Activated CD8-positive, alpha-beta memory T cell treated with anti-CD3 and anti-CD28 coated beads for 4 hours (primary cell): ENCODE results near the gene SMIM41.

Experiments used
- DNase-seq, 2 donors: peaks; one replicate each; pipeline ENCODE4 v3.0.0-alpha.2; 2020; ENCODE audit warnings: low read depth in 2 of 2

The SMIM41 gene

GRCh38 chr12:52079576-52080402 is at the start of gene SMIM41:
TSS of gene SMIM41 (plus strand) at chr12:52079704. CDS start at chr12:52079780, 76 bp downstream.
- DNase-seq = no peak

DNA sequence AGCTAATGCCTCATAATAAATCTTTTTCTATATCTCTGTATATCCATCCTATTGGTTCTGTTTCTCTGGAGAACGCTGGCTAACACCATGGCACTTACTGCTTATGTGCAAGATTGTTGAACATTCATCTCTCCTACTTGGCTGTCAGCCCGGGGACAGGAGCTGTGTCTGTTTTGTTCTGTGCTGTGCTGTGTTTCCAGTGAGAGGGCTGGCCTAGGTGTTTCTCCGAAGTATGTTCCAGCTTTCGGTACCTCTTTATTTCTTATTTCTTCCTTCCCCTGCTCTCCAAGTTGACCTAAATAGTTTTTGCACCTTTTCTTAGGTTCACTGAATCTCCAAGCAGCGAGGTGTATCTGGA is 47.1 kb upstream of the SMIM41 start:
- no peak for DNase-seq

DNA sequence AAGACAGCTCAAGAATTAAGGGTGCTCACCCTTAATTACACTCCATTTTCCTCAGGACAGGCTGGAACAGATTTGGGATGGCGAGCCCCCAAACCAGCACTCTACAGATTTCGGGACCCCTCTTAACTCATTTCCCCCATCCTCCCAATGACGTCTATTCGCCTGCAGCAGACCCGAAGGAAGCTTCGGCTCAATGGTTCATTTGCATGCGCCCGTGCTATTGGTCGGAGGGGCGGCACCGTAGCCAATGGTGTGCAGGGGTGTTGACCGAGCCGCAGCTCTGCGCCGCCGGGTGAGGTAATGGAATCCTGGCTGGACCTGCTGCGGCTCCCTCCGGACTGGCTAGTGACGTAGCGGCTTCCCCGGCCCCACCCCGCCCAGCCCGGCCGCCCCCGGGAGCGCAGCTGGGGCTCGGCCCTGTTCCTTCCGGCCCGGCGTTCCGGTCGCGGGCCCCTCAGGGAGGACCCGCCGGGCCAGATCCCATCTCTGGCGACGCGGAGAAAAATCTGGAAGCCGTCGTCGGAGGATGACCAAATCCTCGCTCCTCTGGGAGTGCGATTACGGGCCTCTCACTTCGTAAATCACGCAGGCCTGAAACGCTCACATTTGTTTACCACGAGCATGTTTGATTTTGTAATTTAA is 46.6 kb upstream of the SMIM41 start:
- peak; percentile 76 to 80 for DNase-seq

GRCh38 chr12:52033446-52034140 is 45.9 kb upstream of the SMIM41 start:
- DNase-seq = no peak

DNA sequence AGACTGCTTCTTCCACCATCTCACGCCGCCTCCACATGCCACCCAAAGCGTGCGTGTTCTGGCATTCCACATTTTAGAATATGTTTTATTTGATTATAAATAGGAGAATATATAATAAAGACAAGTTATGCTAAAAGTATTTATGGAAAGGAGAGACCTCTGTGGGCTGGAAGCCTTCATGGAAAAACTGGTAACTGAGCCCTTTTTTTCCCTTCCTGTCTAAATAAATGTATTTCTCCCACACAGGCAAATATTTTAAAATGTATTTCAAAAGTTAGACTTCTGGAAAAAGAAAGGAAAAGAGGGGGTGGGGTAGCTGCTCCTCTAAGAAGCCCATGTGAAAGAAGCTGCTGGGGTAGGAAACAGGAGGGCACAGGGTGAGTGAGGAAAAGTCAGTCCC is 44.3 kb upstream of the SMIM41 start:
- no peak for DNase-seq

- DNase-seq = no peak
Measured at GRCh38 chr12:52035926-52036325, 43.6 kb upstream of the SMIM41 start.

DNA sequence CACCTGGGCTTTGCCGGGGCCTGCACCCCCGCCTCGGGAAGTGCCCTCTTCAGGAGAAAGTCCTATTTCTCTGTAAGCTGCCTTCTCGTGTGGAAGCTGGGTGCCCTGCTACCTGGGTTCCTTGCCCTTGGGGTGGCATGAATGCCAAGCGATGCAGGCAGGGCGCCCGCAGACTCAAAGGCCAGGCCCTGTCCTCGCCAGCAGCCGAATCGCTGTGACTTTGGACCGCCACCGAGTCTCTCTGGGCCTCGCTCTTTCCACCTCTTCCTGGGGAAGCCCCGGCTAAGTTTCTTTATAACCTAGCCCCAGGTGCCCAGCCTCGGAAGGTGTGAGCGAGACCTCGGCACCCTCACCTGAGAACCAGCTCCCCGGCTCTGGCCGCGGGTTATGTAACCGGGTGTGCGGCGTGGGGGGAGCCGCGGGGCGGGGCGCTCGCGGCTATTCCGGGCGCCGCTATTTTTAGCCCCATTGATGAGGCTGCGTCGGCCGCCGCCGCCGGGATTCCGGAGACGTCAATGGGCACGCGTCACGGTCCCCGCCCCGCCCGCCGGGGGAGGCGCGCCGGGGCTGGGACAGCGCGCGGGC is 42.8 kb upstream of the SMIM41 start:
- DNase-seq = peak; percentile 78 to 82

GRCh38 chr12:52037248-52037861 is 42.1 kb upstream of the SMIM41 start:
- no peak for DNase-seq

GRCh38 chr12:52038447-52038846 is 41.1 kb upstream of the SMIM41 start:
- no peak for DNase-seq

DNA sequence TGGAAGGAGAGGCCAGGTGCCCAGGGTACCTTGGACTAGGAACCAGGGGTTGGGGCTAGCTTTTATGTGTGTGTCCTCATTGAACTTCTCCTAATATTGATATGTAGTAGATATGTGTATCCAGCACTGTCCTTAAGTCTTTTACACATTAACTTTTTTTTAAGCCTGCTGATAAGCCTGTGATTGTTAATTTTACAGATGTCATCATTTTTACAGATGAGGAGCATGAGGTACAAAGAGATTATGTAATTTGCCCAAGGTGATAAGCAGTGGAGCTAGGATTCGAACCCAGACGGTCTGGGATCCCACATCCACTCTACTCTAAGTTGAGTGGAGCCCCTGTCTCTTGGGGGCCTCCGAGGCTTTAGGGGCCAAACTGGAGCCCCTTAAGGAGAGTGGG is 38.5 kb upstream of the SMIM41 start:
- no peak for DNase-seq

DNA sequence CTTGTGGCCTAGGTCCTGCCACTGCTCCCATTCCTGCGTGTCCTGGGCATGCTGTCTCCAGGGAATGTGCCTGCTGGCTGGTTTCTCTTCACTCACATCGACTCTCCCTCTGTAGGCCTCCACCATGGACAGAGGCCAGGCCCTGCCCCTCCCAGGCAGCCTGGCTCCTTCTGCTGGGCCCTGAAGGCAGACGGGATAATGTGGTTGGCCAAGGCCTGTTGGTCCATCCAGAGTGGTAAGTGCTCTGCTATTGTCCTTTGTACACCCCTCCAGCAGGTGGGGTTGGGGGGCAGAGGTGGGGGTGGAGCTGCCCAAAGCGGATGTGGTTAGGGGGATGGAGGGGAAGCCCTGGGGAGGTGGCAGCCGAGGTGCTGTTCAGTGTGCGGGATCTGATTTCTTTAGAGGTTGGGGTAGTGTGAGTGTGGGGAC is 37.8 kb upstream of the SMIM41 start:
- DNase-seq = no peak

DNA sequence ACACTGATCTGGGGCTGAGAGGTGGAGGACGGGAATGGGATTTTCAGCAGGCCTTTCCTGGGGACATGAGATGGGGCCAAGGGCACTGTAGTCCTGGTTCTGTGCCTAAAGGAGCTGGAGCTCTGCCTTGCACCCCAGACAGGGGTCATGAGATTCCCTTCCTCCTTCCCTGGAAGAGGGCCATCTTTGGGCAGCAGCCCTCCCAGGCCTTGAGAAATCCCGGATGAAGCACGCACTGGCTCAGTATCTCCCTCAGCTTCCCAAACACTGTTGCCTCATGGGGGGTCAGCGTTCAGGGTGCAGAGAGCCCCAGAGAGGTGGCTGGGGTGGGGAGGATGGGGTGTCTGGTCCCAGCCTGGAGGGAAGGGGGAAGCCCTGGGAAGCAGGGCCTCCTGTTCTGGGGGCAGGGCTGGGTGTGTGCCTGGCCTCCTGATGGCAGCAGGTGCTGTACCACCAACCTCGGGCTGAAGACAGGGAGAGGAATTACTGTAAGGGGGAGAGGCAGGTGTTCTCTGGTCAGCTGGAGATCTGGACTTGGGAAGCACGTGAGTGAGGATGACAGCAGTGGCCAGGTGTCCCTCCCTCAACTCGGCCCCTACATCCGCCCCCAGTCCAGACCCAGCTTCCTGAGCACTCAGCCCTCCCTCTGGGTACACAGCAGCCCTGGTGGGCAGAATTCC is 36.7 kb upstream of the SMIM41 start:
- no peak for DNase-seq

DNA sequence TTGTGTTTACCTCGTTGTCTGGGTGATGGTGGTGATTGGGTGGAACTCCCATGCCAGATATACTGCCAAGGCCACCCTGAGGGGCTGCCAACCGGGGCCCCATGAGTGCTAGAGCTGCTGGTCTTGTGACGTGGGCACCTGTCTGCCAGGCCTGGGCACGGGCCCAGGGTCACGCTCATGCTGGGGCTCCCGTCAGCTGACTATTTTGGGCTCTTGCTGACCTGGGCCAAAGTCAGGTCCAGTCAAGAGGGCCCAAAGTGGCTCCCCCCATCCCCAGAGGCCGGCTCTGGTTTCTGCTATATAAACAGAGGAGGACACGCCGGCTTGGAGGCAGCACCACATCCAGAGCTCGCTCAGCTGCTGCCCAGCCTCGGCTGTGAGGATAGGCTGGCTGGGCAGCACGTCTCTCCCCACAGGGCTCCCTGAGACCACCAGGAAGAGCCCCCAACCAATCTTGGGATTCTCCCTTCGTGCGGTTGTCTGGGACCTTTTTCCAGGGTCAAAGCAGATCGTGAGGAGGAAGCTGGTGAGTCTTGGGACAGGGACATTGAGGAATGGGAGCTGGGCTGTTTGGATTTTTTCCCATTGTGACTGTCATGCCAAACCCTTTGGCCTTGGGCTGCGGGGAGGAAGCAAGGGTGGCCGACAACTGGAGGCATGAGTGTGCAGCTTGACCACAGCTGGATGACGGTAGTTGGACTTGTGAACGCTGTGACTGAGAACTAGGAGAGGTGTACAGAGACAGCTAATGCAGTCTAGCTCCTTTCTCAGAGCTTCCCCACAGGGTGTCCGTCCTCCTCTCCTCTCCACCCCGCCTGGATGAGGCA is 35.9 kb upstream of the SMIM41 start:
- no peak for DNase-seq

DNA sequence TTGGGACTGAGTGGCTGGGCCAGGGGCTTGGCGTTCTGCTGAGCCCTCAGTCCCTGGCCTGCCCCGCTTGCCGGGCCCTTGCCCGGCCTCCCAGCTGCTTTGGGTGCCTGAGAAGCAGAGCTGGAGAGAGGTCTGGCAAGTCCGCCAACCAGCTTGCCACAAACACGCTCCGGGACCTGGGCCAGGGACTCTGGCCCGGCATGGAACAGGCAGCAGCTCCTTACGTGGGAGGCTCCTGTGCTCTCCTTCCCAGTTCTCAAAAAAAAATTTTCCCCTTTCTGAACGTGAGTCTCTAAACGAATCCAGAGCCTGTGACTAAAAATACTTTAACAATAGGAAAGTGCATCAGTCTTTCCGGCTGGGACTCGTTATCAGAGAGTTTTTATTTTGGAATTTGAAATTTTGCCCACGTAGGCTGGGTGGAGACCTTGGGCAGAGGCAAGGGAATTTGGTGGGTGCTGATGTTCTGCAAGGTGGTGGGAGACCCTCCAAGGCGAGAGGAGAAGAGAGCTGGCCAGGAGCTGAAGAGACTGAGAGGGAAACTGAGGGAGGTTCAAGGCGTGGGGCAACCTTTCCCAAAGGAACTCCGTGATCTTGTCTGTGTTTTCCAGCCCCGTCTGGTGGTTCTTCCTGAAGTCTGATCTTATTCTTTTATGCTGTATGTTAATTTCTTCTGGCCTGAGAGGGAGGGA is 35.1 kb upstream of the SMIM41 start:
- no peak for DNase-seq

DNA sequence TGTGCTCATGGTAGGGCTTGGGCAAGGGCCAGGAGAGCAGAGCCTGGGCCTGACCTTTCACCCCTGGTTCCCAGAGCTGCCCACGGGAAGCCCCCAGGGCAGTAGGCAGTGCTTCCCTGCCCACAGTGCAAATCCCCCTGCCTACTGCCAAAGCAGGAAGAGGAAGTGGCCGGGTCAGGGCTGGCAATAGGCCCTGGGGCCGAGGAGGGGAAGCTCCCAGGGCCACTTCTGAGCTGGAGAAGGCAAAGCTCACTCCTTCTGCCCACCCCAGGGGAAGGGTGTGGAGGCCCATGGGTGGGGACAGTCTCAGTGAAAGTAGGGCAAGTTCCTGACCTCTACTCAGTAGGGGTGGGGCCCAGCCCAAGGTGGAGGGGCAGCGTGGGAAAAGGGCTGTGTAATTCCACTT is 33.7 kb upstream of the SMIM41 start:
- no peak for DNase-seq

- no peak for DNase-seq
Measured at GRCh38 chr12:52046859-52047258, 32.6 kb upstream of the SMIM41 start.

DNA sequence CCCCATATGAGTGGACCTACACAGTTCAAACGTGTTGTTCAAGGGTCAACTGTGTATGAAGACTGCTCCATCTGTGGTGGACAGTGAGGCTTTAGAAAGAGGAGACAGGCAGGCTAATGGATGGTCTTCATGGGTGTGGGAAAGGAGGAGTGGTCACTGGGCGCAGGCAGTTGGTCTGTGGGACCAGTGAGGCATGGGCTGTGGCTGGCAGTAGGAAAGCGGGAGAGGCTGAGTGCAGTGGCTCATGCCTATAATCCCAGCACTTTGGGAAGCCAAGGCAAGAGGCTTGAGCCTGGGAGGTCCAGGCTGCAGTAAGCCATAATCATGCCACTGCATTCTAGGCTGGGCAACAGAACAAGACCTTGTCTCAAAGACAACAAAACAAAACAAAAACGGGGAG is 30.2 kb upstream of the SMIM41 start:
- DNase-seq = no peak

DNA sequence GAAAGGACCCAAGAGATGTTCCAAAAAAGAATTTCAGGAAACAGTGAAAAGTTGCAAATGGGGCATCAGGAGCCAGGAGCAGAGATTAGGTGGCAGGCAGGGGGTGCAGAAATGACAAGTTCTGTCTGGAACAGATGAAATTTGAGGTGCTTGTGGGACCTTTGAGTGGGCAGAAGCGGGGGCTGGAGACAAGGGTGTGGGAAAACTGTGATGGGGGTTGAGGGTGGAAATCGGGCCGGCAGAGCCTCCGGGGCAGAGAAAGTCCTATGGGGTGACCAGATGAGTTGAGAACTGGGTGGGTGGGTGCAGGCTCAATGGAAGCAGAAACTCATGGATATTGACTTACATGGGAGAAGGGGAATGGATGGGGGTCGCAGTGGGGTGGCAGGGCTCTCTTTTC is 29.8 kb upstream of the SMIM41 start:
- no peak for DNase-seq

GRCh38 chr12:52050116-52050757 is 29.3 kb upstream of the SMIM41 start:
- DNase-seq = no peak
